GM23338 (cell line): Measurements from ENCODE around the gene PPP1R37. TPM values are rescaled to one million over a fixed set of nuclear protein-coding genes. Genes with fewer than 3 reads are reported as not detected.

ENCODE experiments used
- ATAC-seq: fragments of 200-7000 bp; cut with Tn5 transposase; 3 replicates; pipeline ENCODE4 v1.9.1; 2020
- DNase-seq: peaks from one replicate; pipeline ENCODE4 v3.0.0-alpha.2; 2015; ENCODE audit warnings: low spot score
- H2AFZ ChIP-seq: fragments of 200-600 bp; sonication (generic); 2 replicates; pipeline ENCODE4 v1.8.0; 2016; ENCODE audit warnings: antibody characterized with exemption, mild to moderate bottlenecking, moderate library complexity
- H3F3A ChIP-seq: fragments of 200-600 bp; sonication (generic); replicated peaks from 2 replicates; pipeline ENCODE4 v1.8.0; 2017; ENCODE audit warnings: antibody characterized with exemption, mixed run types, low read depth
- H3K27ac ChIP-seq: fragments of 200-600 bp; sonication (generic); 2 replicates; pipeline ENCODE4 v1.6.1; 2016; ENCODE audit warnings: low read depth
- H3K27me3 ChIP-seq: fragments of 200-600 bp; sonication (generic); 2 replicates; pipeline ENCODE4 v1.8.0; 2016; ENCODE audit warnings: mild to moderate bottlenecking, mixed run types, moderate library complexity; ENCODE audit not compliant: insufficient read depth
- H3K36me3 ChIP-seq: fragments of 200-600 bp; sonication (generic); 2 replicates; pipeline ENCODE4 v1.8.0; 2016; ENCODE audit warnings: mild to moderate bottlenecking; ENCODE audit not compliant: insufficient read depth
- H3K4me1 ChIP-seq: fragments of 200-600 bp; sonication (generic); 2 replicates; pipeline ENCODE4 v1.8.0; 2016; ENCODE audit warnings: mild to moderate bottlenecking, moderate library complexity; ENCODE audit not compliant: insufficient read depth
- H3K4me2 ChIP-seq: fragments of 200-600 bp; sonication (generic); 2 replicates; pipeline ENCODE4 v1.7.1; 2017; ENCODE audit warnings: mixed run types
- H3K4me3 ChIP-seq: fragments of 200-600 bp; sonication (generic); 2 replicates; pipeline ENCODE4 v1.6.1; 2016; ENCODE audit warnings: mixed run types
- H3K79me2 ChIP-seq: fragments of 200-600 bp; sonication (generic); replicated peaks from 2 replicates; pipeline ENCODE4 v1.8.0; 2017; ENCODE audit warnings: mild to moderate bottlenecking; ENCODE audit not compliant: insufficient read depth
- H3K9me2 ChIP-seq: fragments of 200-600 bp; sonication (generic); 2 replicates; pipeline ENCODE4 v1.8.0; 2017; ENCODE audit not compliant: insufficient read depth
- H4K20me1 ChIP-seq: fragments of 200-600 bp; sonication (generic); replicated peaks from 2 replicates; pipeline ENCODE4 v1.8.0; 2017; ENCODE audit warnings: mild to moderate bottlenecking; ENCODE audit not compliant: insufficient read depth
- H3K27ac Mint-ChIP-seq: 2 replicates; pipeline ENCODE4 v1.8.0; 2020; ENCODE audit warnings: inconsistent platforms, mild to moderate bottlenecking, moderate library complexity, mixed read lengths
- H3K27me3 Mint-ChIP-seq: 3 replicates; pipeline ENCODE4 v1.8.0; 2022; ENCODE audit warnings: low read depth, mild to moderate bottlenecking, moderate library complexity, mixed read lengths, inconsistent platforms; ENCODE audit not compliant: insufficient read depth, poor library complexity
- H3K36me3 Mint-ChIP-seq: 3 replicates; pipeline ENCODE4 v1.8.0; 2021; ENCODE audit warnings: low read depth, mild to moderate bottlenecking, inconsistent platforms, moderate library complexity, mixed read lengths
- H3K4me1 Mint-ChIP-seq: 3 replicates; pipeline ENCODE4 v1.8.0; 2020; ENCODE audit warnings: mild to moderate bottlenecking, inconsistent platforms, mixed read lengths
- H3K4me3 Mint-ChIP-seq: 3 replicates; pipeline ENCODE4 v1.8.0; 2021; ENCODE audit warnings: moderate library complexity, mild to moderate bottlenecking, inconsistent platforms, mixed read lengths
- H3K9me3 Mint-ChIP-seq: 3 replicates; pipeline ENCODE4 v1.8.0; 2020; ENCODE audit warnings: moderate library complexity, mild to moderate bottlenecking, inconsistent platforms, mixed read lengths
- CREB1 ChIP-seq: fragments of 250-450 bp; sonication (Bioruptor Pico); IDR thresholded peaks from 2 replicates; pipeline ENCODE4 v1.5.0; 2020; ENCODE audit warnings: low read depth, mild to moderate bottlenecking, moderate library complexity
- CTCF ChIP-seq, 2 experiments: fragments of 200-600 bp in 1 of 2; sonication (generic) in 1 of 2; conservative IDR thresholded peaks; 2 replicates each; pipeline versions ENCODE4 v1.5.1 to v1.6.1; 2016 to 2017; ENCODE audit warnings: antibody characterized with exemption in 2 of 2, low read depth in 2 of 2, mild to moderate bottlenecking in 2 of 2, moderate library complexity in 1 of 2
- ETS1 ChIP-seq: IDR thresholded peaks from 2 replicates; pipeline ENCODE4 v1.6.1; 2016; ENCODE audit warnings: antibody characterized with exemption
- EZH2 ChIP-seq: fragments of 200-600 bp; sonication (generic); IDR thresholded peaks from one replicate; pipeline ENCODE4 v1.8.0; 2017; ENCODE audit warnings: antibody characterized with exemption, mild to moderate bottlenecking, low read depth; ENCODE audit not compliant: unreplicated experiment
- EZH2phosphoT487 ChIP-seq: fragments of 200-600 bp; sonication (generic); IDR thresholded peaks from one replicate; pipeline ENCODE4 v1.8.1; 2018; ENCODE audit warnings: antibody characterized with exemption; ENCODE audit not compliant: unreplicated experiment
- JUNB ChIP-seq: IDR thresholded peaks from one replicate; pipeline ENCODE4 v1.6.1; 2016; ENCODE audit warnings: antibody characterized with exemption; ENCODE audit not compliant: unreplicated experiment
- NANOG ChIP-seq: IDR thresholded peaks from 2 replicates; pipeline ENCODE4 v1.6.1; 2016; ENCODE audit warnings: antibody characterized with exemption, borderline replicate concordance
- POLR2AphosphoS5 ChIP-seq: IDR thresholded peaks from 2 replicates; pipeline ENCODE4 v1.6.1; 2016; ENCODE audit warnings: antibody characterized with exemption, low read depth
- STAT1 ChIP-seq: IDR thresholded peaks from one replicate; pipeline ENCODE4 v1.6.1; 2016; ENCODE audit warnings: antibody characterized with exemption; ENCODE audit not compliant: unreplicated experiment
- ZNF114 ChIP-seq: fragments of 250-450 bp; sonication (Bioruptor Pico); IDR thresholded peaks from 2 replicates; pipeline ENCODE4 v1.5.0; 2020; ENCODE audit warnings: mild to moderate bottlenecking, moderate library complexity
- ZNF331 ChIP-seq: fragments of 250-450 bp; sonication (Bioruptor Pico); IDR thresholded peaks from 2 replicates; pipeline ENCODE4 v1.5.0; 2020; ENCODE audit warnings: low read depth, mild to moderate bottlenecking, moderate library complexity
- ZNF462 ChIP-seq: fragments of 250-450 bp; sonication (Bioruptor Pico); IDR thresholded peaks from 2 replicates; pipeline ENCODE4 v1.5.0; 2020; ENCODE audit warnings: mild to moderate bottlenecking, moderate library complexity
- polyA plus RNA-seq: library from polyadenylated mRNA; unstranded; fragments of >200 nt; fragmentation: Nextera tagmentation; extraction: Ambion mirVana; gene quantifications from 2 replicates; pipeline ENCODE4 v1.2.1, GENCODE V29; 2016
- total RNA-seq: library from RNA; depleted of rRNA; stranded (reverse); fragments of >200 nt; shearing (Covaris generic); gene quantifications from 2 replicates; pipeline ENCODE4 v1.2.3, GENCODE V29; 2014
- TF ChIP-seq, protein P1 (sequence below): IDR thresholded peaks from one replicate; pipeline ENCODE4 v1.6.1; 2018; ENCODE audit warnings: antibody characterized with exemption; ENCODE audit not compliant: unreplicated experiment

Gene PPP1R37
- total and polyA plus RNA-seq, 2 experiments from 2014 or later = 6.9 to 47.2 TPM

DNA sequence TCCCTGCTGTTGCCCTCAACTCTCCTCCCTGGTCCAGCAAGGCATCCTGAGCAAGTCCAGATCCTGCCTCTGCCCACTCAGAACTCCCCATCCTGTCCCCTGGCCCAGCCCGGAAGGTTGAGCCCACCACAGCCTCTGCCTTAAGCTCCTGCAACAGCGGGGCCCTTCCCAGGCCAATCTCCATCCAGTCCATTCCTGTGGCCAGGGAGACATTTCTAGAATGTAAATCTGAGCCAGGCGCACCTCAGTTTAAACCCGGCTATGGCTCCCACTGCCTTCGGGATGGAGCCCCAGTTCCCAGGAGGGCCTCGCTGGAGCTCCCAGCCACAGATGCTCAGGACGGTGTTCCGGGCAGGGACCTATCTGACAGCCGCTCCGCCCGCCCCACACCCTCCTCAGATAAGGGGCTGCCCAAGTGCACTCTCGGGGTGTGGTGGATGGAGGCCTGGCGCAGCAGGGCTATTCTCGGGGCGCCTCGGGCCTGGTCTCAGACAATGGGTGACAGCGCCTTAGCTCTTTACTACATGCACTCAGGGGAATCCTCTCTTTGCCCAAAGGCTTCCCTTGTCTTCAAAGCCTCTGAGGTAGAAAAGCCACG, 79.7 kb downstream of the PPP1R37 start:
- no peaks in the 10 kb centered on the region for H3K4me1 Mint-ChIP-seq
- peaks cover 6% of the 10 kb centered on the region for H3K79me2 ChIP-seq
- no peak overlapping the region for H3K4me3 ChIP-seq
- no peaks in the 10 kb centered on the region for H3K9me2 ChIP-seq
- no peaks in the 10 kb centered on the region for H3K9me3 Mint-ChIP-seq
- H3F3A ChIP-seq = 0 out of 2 replicates have a peak, but pooled peaks cover 4% of the 10 kb centered on the region
- H3K27ac Mint-ChIP-seq = no peak overlapping the region
- H3K4me2 ChIP-seq = no peak overlapping the region
- peaks cover 6% of the 10 kb centered on the region for H3K27me3 Mint-ChIP-seq
- no peaks in the 10 kb centered on the region for H3K4me1 ChIP-seq
- no peak overlapping the region for H3K27ac ChIP-seq
- no peaks in the 10 kb centered on the region for H3K36me3 ChIP-seq
- H2AFZ ChIP-seq = no peak overlapping the region
- H3K27me3 ChIP-seq = no peaks in the 10 kb centered on the region
- DNase-seq (no peak), ATAC-seq (no peak)
- no peak overlapping the region for H3K4me3 Mint-ChIP-seq
- H4K20me1 ChIP-seq = no peaks in the 10 kb centered on the region; the same call in 1 of the 2 replicates
- TF ChIP-seq ZNF462 (CRISPR knock-in tag) (no peak), POLR2AphosphoS5 (no peak), ZNF114 (CRISPR knock-in tag) (no peak), STAT1 (no peak), CTCF (conservative IDR thresholded peaks at IDR 0.05; ENCODE audit: low read depth in 2 of 2) (no peak), NANOG (no peak), CREB1 (CRISPR knock-in tag) (no peak), ETS1 (no peak), JUNB (no peak), ZNF331 (CRISPR knock-in tag) (no peak), EZH2 (no peak), EZH2phosphoT487 (no peak)
- TF ChIP-seq, protein P1, sequence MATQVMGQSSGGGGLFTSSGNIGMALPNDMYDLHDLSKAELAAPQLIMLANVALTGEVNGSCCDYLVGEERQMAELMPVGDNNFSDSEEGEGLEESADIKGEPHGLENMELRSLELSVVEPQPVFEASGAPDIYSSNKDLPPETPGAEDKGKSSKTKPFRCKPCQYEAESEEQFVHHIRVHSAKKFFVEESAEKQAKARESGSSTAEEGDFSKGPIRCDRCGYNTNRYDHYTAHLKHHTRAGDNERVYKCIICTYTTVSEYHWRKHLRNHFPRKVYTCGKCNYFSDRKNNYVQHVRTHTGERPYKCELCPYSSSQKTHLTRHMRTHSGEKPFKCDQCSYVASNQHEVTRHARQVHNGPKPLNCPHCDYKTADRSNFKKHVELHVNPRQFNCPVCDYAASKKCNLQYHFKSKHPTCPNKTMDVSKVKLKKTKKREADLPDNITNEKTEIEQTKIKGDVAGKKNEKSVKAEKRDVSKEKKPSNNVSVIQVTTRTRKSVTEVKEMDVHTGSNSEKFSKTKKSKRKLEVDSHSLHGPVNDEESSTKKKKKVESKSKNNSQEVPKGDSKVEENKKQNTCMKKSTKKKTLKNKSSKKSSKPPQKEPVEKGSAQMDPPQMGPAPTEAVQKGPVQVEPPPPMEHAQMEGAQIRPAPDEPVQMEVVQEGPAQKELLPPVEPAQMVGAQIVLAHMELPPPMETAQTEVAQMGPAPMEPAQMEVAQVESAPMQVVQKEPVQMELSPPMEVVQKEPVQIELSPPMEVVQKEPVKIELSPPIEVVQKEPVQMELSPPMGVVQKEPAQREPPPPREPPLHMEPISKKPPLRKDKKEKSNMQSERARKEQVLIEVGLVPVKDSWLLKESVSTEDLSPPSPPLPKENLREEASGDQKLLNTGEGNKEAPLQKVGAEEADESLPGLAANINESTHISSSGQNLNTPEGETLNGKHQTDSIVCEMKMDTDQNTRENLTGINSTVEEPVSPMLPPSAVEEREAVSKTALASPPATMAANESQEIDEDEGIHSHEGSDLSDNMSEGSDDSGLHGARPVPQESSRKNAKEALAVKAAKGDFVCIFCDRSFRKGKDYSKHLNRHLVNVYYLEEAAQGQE = no peak
- H3K36me3 Mint-ChIP-seq = no peaks in the 10 kb centered on the region; the same call in 2 of the 3 replicates
